ENCODE results near the gene STXBP1.

Gene STXBP1

DNA sequence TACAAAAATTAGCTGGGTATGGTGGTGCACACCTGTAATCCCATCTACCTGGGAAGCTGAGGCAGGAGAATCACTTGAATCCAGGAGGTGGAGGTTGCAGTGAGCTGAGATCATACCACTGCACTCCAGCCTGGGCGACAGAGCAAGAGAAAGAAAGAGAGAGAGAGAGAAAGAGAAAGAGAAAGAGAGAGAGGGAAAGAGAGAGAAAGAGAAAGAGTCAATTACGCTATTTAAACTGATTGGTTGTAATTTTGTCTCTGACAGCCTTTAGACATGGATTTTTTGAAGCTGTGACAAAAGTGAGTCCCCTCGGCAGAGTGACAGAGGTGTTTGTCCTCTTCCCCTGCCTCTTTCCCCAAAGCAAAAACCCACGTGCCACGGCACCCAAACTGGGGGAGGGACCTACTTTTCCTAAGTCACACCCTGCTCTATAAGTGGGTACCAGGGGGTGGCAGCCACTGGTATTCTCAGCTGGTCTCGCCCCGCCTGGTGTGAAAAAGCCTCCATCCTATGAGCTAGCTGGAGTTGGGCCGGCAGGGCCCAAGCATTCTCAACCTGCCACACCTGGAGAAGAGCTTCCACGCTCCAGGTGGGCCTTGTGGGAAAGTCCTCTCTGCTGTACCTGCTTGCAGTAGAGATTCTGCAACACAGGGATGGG, 91.3 kb downstream of the STXBP1 start:
- no peak for DNase-seq (ENCODE audit: low read depth)
- no peak overlapping the region for H3K4me3 ChIP-seq (ENCODE audit: low read length)
- TF ChIP-seq, protein P1, sequence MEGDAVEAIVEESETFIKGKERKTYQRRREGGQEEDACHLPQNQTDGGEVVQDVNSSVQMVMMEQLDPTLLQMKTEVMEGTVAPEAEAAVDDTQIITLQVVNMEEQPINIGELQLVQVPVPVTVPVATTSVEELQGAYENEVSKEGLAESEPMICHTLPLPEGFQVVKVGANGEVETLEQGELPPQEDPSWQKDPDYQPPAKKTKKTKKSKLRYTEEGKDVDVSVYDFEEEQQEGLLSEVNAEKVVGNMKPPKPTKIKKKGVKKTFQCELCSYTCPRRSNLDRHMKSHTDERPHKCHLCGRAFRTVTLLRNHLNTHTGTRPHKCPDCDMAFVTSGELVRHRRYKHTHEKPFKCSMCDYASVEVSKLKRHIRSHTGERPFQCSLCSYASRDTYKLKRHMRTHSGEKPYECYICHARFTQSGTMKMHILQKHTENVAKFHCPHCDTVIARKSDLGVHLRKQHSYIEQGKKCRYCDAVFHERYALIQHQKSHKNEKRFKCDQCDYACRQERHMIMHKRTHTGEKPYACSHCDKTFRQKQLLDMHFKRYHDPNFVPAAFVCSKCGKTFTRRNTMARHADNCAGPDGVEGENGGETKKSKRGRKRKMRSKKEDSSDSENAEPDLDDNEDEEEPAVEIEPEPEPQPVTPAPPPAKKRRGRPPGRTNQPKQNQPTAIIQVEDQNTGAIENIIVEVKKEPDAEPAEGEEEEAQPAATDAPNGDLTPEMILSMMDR (conservative IDR thresholded peaks at IDR 0.05; ENCODE audit: low read length), result no peak

DNA sequence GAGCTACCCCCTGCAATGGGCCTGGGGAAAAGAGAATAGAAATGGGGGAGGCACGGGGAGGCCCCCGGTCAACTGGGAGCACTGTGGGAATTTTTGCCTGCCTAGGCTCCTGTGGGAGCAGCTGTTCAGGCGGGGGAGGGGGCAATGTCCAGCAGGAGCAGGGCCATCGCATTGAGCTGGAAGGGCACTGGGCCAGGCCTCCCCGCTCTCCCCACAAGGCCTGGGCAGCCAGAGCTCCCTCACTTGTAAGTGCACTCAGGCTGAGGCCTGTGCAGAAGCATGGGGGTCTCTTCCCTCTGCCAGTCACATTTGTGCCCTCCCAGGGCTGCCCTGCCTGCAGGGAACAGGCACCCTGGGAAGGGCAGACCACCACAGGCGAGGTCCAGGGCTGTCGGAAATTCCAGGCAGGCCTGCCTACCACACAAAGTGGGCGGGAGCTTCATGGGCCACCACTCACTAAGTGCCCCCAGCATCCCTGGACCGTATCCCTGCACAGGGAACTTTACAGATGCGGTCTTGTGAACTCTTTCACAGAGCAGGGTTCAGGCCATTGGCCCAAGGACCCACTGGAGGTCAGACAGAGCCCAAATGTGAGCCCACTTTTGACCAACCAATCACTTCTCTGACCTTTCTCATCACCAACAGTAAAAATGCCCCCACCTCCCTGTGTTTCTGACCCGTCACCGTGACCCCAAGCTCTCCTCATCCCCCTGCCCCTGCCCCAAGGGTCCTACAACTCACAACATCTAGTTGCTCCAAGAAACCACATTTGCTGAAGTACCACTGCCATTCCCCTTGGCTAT, 93.7 kb downstream of the STXBP1 start:
- TF ChIP-seq, protein P1 (conservative IDR thresholded peaks at IDR 0.05; ENCODE audit: low read length), result no peak
- H3K4me3 ChIP-seq (ENCODE audit: low read length), result no peak overlapping the region
- no peak for DNase-seq (ENCODE audit: low read depth)

DNA sequence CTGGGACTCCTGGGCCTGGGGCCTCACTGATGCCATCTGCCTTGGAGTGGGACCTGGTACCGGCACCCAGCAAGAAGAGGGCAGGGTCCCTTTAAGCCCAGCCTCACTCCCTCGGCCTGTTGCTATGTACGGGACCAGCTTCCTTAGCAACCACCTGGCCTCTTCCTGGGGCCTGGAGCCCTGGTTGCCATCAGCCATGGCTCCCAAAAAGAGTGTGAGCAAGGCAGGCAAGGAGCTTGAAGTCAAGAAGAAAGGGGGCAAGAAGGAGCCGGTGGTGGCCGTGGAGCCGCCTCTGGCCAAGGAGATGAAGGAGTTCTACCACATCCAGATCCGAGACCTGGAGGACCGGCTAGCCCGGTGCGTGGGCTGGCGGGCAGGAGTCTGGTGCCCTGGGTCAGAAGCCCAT, 94.8 kb downstream of the STXBP1 start, which contains the start of gene CFAP157:
Gene CFAP157 (plus strand): TSS at position 153 of the 406 bp plus-strand sequence. CDS start 44 bp downstream, at position 197.
- DNase-seq (ENCODE audit: low read depth), result no peak
- TF ChIP-seq, protein P1 (conservative IDR thresholded peaks at IDR 0.05; ENCODE audit: low read length), result no peak
- H3K4me3 ChIP-seq (ENCODE audit: low read length), result no peak within 1 kb of the TSS

DNA sequence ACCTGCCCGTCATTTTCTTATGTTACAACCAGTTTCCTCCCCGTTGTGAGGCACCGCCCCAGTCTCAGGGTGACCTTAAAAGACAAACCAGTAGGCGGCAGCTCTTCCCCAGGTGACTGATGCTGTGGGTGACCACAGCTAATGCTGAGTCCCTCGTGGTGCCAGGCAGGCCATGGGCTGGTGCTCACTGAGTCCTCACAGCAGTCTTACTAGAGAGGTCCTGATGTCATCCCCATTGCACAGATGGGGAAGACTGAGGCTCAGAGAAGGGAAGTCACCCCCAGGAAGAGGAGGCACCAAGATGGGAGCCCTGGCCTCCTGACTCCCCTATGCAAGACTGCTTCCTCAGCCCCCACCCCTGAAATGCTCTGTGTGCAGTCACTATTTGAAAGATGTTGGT, 95.7 kb downstream of the STXBP1 start:
- TF ChIP-seq, protein P1 (conservative IDR thresholded peaks at IDR 0.05; ENCODE audit: low read length), result no peak
- no peak for DNase-seq (ENCODE audit: low read depth)
- H3K4me3 ChIP-seq (ENCODE audit: low read length), result no peak overlapping the region

DNA sequence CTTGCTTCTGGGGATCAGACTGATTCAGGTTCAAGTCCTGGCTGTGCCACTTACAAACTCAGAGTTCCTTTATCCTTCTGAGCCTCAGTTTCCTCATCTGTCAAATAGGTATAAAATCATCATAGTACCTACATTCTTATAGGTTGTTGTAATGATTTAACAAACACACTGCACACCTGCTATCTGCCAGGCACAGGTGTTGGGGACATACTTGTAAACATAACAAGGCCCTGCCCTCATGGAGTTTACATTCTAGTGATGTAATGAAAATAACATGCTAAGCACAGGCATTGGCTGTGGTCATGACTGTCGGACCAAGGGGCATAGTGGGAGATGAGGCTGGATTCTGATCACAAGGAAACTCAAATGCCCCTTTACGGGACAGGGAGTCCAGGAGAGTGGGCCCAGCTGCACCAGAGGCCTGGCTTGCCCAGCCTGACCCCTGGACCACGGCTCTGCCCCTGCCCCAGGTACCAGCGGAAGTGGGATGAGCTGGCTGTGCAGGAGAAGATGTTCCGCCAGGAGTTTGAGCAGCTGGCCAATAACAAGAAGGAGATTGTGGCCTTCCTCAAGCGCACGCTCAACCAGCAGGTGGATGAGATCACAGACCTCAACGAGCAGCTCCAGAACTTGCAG, 97.0 kb downstream of the STXBP1 start:
- TF ChIP-seq, protein P1 (conservative IDR thresholded peaks at IDR 0.05; ENCODE audit: low read length), result no peak
- DNase-seq (ENCODE audit: low read depth), result no peak
- H3K4me3 ChIP-seq (ENCODE audit: low read length), result no peak overlapping the region

DNA sequence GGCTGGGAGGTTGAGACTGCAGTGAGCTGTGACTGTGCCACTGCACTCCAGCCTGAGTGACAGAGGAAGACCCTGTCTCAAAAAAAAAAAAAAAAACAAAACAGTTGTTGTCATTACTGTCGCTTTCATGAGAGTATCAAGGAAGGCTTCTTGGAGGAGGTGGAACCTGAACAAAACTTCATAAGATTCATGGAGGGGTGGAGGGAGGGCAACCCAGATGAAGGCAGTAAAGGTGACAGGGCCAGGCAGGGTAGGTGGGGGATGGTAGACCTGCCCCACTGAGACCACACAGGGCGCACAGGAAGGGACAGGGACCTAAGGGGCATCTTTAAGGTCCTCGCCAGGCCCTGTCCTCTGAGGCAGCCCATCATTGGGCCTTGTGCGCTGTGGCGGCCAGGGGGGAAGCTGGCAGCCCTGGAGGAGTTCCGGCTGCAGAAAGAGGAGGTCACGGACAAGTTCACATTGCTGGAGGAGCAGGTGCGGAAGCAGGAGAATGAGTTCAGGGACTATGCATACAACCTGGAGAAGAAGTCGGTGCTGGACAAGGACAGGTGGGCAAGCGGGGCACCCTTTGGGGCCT, 98.2 kb downstream of the STXBP1 start:
- TF ChIP-seq, protein P1 (conservative IDR thresholded peaks at IDR 0.05; ENCODE audit: low read length), result no peak
- no peak overlapping the region for H3K4me3 ChIP-seq (ENCODE audit: low read length)
- DNase-seq (ENCODE audit: low read depth), result no peak

All from AG10803 (cell line).